Measurements from ENCODE around the gene TRIM50.

TRIM50 gene

DNA sequence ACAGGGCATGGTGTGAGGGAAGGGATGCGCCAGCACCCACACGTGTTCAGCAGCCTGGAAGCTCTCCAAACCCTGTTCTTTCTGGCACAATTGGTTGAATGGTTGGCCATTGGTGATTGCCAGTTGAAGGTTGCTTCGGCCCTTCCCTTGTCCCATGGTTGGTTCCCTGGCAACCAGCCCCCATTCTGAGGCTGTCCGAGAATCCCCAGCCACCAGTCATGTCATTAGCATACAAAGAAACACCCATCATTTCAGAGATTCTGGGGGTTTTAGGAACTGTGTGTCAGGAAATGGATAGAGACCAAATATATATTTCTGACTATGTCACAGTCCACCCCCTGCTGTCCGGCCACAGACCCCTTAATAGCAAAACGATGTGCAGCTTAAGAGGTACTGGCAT, 21.9 kb upstream of the TRIM50 start:
- Histone ChIP-seq H3K36me3 (ENCODE audit: control insufficient read depth, low read length) (no peaks in the 10 kb centered on the region), H4K20me1 (ENCODE audit: control insufficient read depth, insufficient read depth, low read depth, low read length) (no peaks in the 10 kb centered on the region), H3K9me2 (replicated peaks; ENCODE audit: control insufficient read depth, low read length) (no peaks in the 10 kb centered on the region), H3K27me3 (ENCODE audit: control insufficient read depth, low read length) (peaks cover 14% of the 10 kb centered on the region), H3K4me3 (ENCODE audit: low read length) (no peak overlapping the region), H3K4me2 (ENCODE audit: low read length) (no peak overlapping the region), H3K79me2 (ENCODE audit: control insufficient read depth, low read length) (no peaks in the 10 kb centered on the region), H3K9me3 (ENCODE audit: control insufficient read depth, insufficient read depth, low read length) (no peaks in the 10 kb centered on the region), H3K27ac (ENCODE audit: low read depth, low read length) (no peak overlapping the region), H3K4me1 (ENCODE audit: control insufficient read depth, low read length) (no peaks in the 10 kb centered on the region), H3F3A (ENCODE audit: control insufficient read depth, insufficient read depth) (no peaks in the 10 kb centered on the region)
- TF ChIP-seq EZH2phosphoT487 (IDR thresholded peaks at IDR 0.05; ENCODE audit: borderline replicate concordance, low read length) = no peak
- TF ChIP-seq CTCF (IDR thresholded peaks at IDR 0.05; ENCODE audit: low read depth, low read length, poor library complexity, severe bottlenecking) = no peak

DNA sequence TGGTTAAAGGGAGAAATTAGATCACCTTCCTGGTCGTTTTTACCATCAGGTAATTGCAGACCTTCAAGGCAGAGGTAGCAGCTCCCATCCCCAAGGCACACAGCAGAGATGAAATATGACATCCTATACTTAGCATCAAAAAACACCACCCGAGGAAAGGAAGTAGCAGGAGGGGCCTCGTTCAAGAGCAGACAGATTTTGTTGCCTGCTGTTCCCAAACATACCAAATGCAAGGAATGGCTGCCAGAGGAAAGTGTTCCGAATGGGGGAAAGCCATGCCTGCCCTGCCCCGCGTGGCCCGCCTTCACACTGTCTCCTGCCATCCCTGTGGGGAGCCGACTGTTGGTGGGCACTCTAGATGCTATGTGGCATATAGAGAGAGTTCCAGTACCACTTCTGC, 18.1 kb upstream of the TRIM50 start:
- H3K4me2 ChIP-seq (ENCODE audit: low read length) = no peak overlapping the region
- H3K4me3 ChIP-seq (ENCODE audit: low read length) = no peak overlapping the region
- H3K9me2 ChIP-seq (replicated peaks; ENCODE audit: control insufficient read depth, low read length) = no peaks in the 10 kb centered on the region
- H3K9me3 ChIP-seq (ENCODE audit: control insufficient read depth, insufficient read depth, low read length) = no peaks in the 10 kb centered on the region
- no peaks in the 10 kb centered on the region for H3K4me1 ChIP-seq (ENCODE audit: control insufficient read depth, low read length)
- H4K20me1 ChIP-seq (ENCODE audit: control insufficient read depth, insufficient read depth, low read depth, low read length) = no peaks in the 10 kb centered on the region
- H3F3A ChIP-seq (ENCODE audit: control insufficient read depth, insufficient read depth) = no peaks in the 10 kb centered on the region
- TF ChIP-seq EZH2phosphoT487 (IDR thresholded peaks at IDR 0.05; ENCODE audit: borderline replicate concordance, low read length) (no peak), CTCF (IDR thresholded peaks at IDR 0.05; ENCODE audit: low read depth, low read length, poor library complexity, severe bottlenecking) (no peak)
- H3K36me3 ChIP-seq (ENCODE audit: control insufficient read depth, low read length) = no peaks in the 10 kb centered on the region
- no peak overlapping the region for H3K27ac ChIP-seq (ENCODE audit: low read depth, low read length)
- H3K79me2 ChIP-seq (ENCODE audit: control insufficient read depth, low read length) = no peaks in the 10 kb centered on the region
- peaks cover 23% of the 10 kb centered on the region for H3K27me3 ChIP-seq (ENCODE audit: control insufficient read depth, low read length)

DNA sequence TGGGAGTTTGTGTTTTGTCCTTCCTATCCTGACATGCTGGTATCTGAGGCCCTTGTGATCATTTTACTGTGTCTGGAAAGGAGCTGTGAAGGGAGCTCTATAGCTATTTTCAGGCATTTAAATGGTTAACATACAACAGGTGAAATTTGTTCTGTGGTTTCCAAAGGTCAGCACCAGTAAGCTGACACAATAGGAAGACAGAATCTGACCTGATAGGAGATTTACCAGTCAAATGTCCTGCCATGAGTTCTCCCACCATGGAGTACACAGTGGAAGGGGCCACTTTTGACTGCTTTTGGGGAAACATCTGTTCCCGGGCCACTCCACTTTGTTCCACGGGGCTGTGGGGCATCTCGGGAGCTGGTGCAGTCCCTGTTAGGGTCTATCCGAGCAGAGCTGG, 17.7 kb upstream of the TRIM50 start:
- Histone ChIP-seq H3K36me3 (ENCODE audit: control insufficient read depth, low read length) (no peaks in the 10 kb centered on the region), H3K79me2 (ENCODE audit: control insufficient read depth, low read length) (no peaks in the 10 kb centered on the region), H3K4me1 (ENCODE audit: control insufficient read depth, low read length) (no peaks in the 10 kb centered on the region), H3K27me3 (ENCODE audit: control insufficient read depth, low read length) (peaks cover 23% of the 10 kb centered on the region), H3K4me2 (ENCODE audit: low read length) (no peak overlapping the region), H3K9me2 (replicated peaks; ENCODE audit: control insufficient read depth, low read length) (no peaks in the 10 kb centered on the region), H3K9me3 (ENCODE audit: control insufficient read depth, insufficient read depth, low read length) (no peaks in the 10 kb centered on the region), H3K4me3 (ENCODE audit: low read length) (no peak overlapping the region), H3K27ac (ENCODE audit: low read depth, low read length) (no peak overlapping the region), H4K20me1 (ENCODE audit: control insufficient read depth, insufficient read depth, low read depth, low read length) (no peaks in the 10 kb centered on the region), H3F3A (ENCODE audit: control insufficient read depth, insufficient read depth) (no peaks in the 10 kb centered on the region)
- no peak for TF ChIP-seq CTCF (IDR thresholded peaks at IDR 0.05; ENCODE audit: low read depth, low read length, poor library complexity, severe bottlenecking)
- no peak for TF ChIP-seq EZH2phosphoT487 (IDR thresholded peaks at IDR 0.05; ENCODE audit: borderline replicate concordance, low read length)
